ENCODE results near the gene SNF8.

GRCh38 chr17:48952904-48953303, 8.3 kb upstream of the SNF8 start:
- no peak for TF ChIP-seq ZSCAN5A (tag by site-specific recombination; IDR thresholded peaks at IDR 0.05)
- no peak for TF ChIP-seq CTCF (tag by site-specific recombination; IDR thresholded peaks at IDR 0.05)
- no peak for TF ChIP-seq SP2 (tag by site-specific recombination; IDR thresholded peaks at IDR 0.05)
- no peak for TF ChIP-seq PRDM1 (tag by site-specific recombination; IDR thresholded peaks at IDR 0.05)
- no peak for TF ChIP-seq ZBTB10 (tag by site-specific recombination; IDR thresholded peaks at IDR 0.05)
- no peak for TF ChIP-seq ZNF114 (tag by site-specific recombination; IDR thresholded peaks at IDR 0.05)

All from HEK293 (cell line).